Measurements from ENCODE around the gene CACNA1G. TPM values are rescaled to one million over a fixed set of nuclear protein-coding genes. Genes with fewer than 3 reads are reported as not detected.
A peak's percentile ranks its signal among the peaks of the same experiment; 100 is the strongest.

The CACNA1G gene
- polyA plus RNA-seq, result 1 to 10 TPM in 1 of 4 donors, under 1 TPM in 1, not detected in 2; 0.03 to 1.7 TPM
- long read RNA-seq, donor 1, result 0 reads
- long read RNA-seq, donor 2, result 0 reads
- long read RNA-seq, donor 3, result 0 reads
- long read RNA-seq, donor 4, result 0 reads
- long read RNA-seq, donor 5, result 0 reads
- long read RNA-seq, donor 6, result 0 reads
- long read RNA-seq, donor 7, result 0 reads
- long read RNA-seq, donor 8, result 0 reads
- long read RNA-seq, donor 9, result 0 reads
- long read RNA-seq, donor 10, result 0 reads

GRCh38 chr17:50560185-50560824 lies at the start of gene CACNA1G:
TSS of gene CACNA1G (plus strand) at chr17:50560715. CDS start at chr17:50561460, 745 bp downstream.
- H3K4me3 ChIP-seq (ENCODE audit: low read depth in 1 of 3, low read length in 3 of 3), result peak within 1 kb of the TSS; percentile 33 to 55 (median 49)
- peaks cover 0 to 14% (median 0%) of the 10 kb centered on the region in 3 donors for H3K36me3 ChIP-seq (ENCODE audit: control insufficient read depth in 3 of 3, insufficient read depth in 2 of 3, low read depth in 1 of 3, low read length in 3 of 3)
- H3K4me1 ChIP-seq (ENCODE audit: control insufficient read depth in 3 of 3, insufficient read depth in 2 of 3, low read depth in 1 of 3, low read length in 2 of 3), result peaks cover 0 to 23% (median 5%) of the 10 kb centered on the region in 3 donors
- WGBS, 3 donors, result 1 to 2% (median 1%) methylated on average over 27 to 56 of the region's 56 CpGs
- FAIRE-seq (no peak), DNase-seq (peak; percentile 76 to 91)
- H3K27ac ChIP-seq (ENCODE audit: low read depth in 1 of 3, low read length in 2 of 3), result peak within 1 kb of the TSS in 1 of 3 donors; percentile 65
- peaks cover 0 to 73% (median 18%) of the 10 kb centered on the region in 3 donors for H3K27me3 ChIP-seq (ENCODE audit: control insufficient read depth in 3 of 3, insufficient read depth in 3 of 3, low read length in 3 of 3)
- H3K9me3 ChIP-seq (ENCODE audit: control insufficient read depth in 2 of 2, insufficient read depth in 1 of 2, low read depth in 1 of 2, low read length in 1 of 2), result no peaks in the 10 kb centered on the region

- no peaks in the 10 kb centered on the region for H3K27me3 ChIP-seq (ENCODE audit: control insufficient read depth in 3 of 3, insufficient read depth in 3 of 3, low read length in 3 of 3)
- DNase-seq, result peak in 1 of 2 donors; percentile 52
- H3K36me3 ChIP-seq (ENCODE audit: control insufficient read depth in 3 of 3, insufficient read depth in 2 of 3, low read depth in 1 of 3, low read length in 3 of 3), result peaks cover 0 to 2% (median 0%) of the 10 kb centered on the region in 3 donors
- H3K4me1 ChIP-seq (ENCODE audit: control insufficient read depth in 3 of 3, insufficient read depth in 2 of 3, low read depth in 1 of 3, low read length in 2 of 3), result peaks cover under 1 to 26% (median 7%) of the 10 kb centered on the region in 3 donors
- WGBS, 3 donors, result 27 to 36% (median 33%) methylated on average over 3 of the region's 3 CpGs
- H3K4me3 ChIP-seq (ENCODE audit: low read depth in 1 of 3, low read length in 3 of 3), result no peak overlapping the region
- H3K27ac ChIP-seq (ENCODE audit: low read depth in 1 of 3, low read length in 2 of 3), result peak overlapping the region in 1 of 3 donors; percentile 13
- no peaks in the 10 kb centered on the region for H3K9me3 ChIP-seq (ENCODE audit: control insufficient read depth in 2 of 2, insufficient read depth in 1 of 2, low read depth in 1 of 2, low read length in 1 of 2)
- no peak for FAIRE-seq
Measured at GRCh38 chr17:50511058-50511457, 49.5 kb upstream of the CACNA1G start.

GRCh38 chr17:50513495-50513894 lies 47.0 kb upstream of the CACNA1G start:
- FAIRE-seq, result no peak
- 48 to 68% (median 62%) methylated on average over 4 of the region's 4 CpGs for WGBS, 3 donors

GRCh38 chr17:50514388-50514787 lies 46.1 kb upstream of the CACNA1G start:
- no peaks in the 10 kb centered on the region for H3K36me3 ChIP-seq (ENCODE audit: control insufficient read depth in 3 of 3, insufficient read depth in 2 of 3, low read depth in 1 of 3, low read length in 3 of 3)
- H3K9me3 ChIP-seq (ENCODE audit: control insufficient read depth in 2 of 2, insufficient read depth in 1 of 2, low read depth in 1 of 2, low read length in 1 of 2), result no peaks in the 10 kb centered on the region
- WGBS, 3 donors, result 42 to 60% (median 55%) methylated on average over 3 of the region's 3 CpGs
- FAIRE-seq (no peak), DNase-seq (no peak)
- peaks cover 0 to 14% (median 5%) of the 10 kb centered on the region in 3 donors for H3K4me1 ChIP-seq (ENCODE audit: control insufficient read depth in 3 of 3, insufficient read depth in 2 of 3, low read depth in 1 of 3, low read length in 2 of 3)
- no peaks in the 10 kb centered on the region for H3K27me3 ChIP-seq (ENCODE audit: control insufficient read depth in 3 of 3, insufficient read depth in 3 of 3, low read length in 3 of 3)
- H3K27ac ChIP-seq (ENCODE audit: low read depth in 1 of 3, low read length in 2 of 3), result no peak overlapping the region
- no peak overlapping the region for H3K4me3 ChIP-seq (ENCODE audit: low read depth in 1 of 3, low read length in 3 of 3)

More at GRCh38 chr17:50513495-50513894, 47.0 kb upstream of the CACNA1G start:
- Histone ChIP-seq H3K4me3 (ENCODE audit: low read depth in 1 of 3, low read length in 3 of 3) (no peak overlapping the region), H3K27me3 (ENCODE audit: control insufficient read depth in 3 of 3, insufficient read depth in 3 of 3, low read length in 3 of 3) (no peaks in the 10 kb centered on the region), H3K36me3 (ENCODE audit: control insufficient read depth in 3 of 3, insufficient read depth in 2 of 3, low read depth in 1 of 3, low read length in 3 of 3) (peaks cover 0 to 2% (median 0%) of the 10 kb centered on the region in 3 donors), H3K4me1 (ENCODE audit: control insufficient read depth in 3 of 3, insufficient read depth in 2 of 3, low read depth in 1 of 3, low read length in 2 of 3) (peaks cover 0 to 20% (median 7%) of the 10 kb centered on the region in 3 donors), H3K9me3 (ENCODE audit: control insufficient read depth in 2 of 2, insufficient read depth in 1 of 2, low read depth in 1 of 2, low read length in 1 of 2) (no peaks in the 10 kb centered on the region), H3K27ac (ENCODE audit: low read depth in 1 of 3, low read length in 2 of 3) (no peak overlapping the region)
- DNase-seq, result no peak

GRCh38 chr17:50514936-50515702 lies 45.4 kb upstream of the CACNA1G start:
- H3K27ac ChIP-seq (ENCODE audit: low read depth in 1 of 3, low read length in 2 of 3), result no peak overlapping the region
- H3K4me3 ChIP-seq (ENCODE audit: low read depth in 1 of 3, low read length in 3 of 3), result no peak overlapping the region
- H3K36me3 ChIP-seq (ENCODE audit: control insufficient read depth in 3 of 3, insufficient read depth in 2 of 3, low read depth in 1 of 3, low read length in 3 of 3), result no peaks in the 10 kb centered on the region
- FAIRE-seq (no peak), DNase-seq (peak in 1 of 2 donors; percentile 64)
- H3K4me1 ChIP-seq (ENCODE audit: control insufficient read depth in 3 of 3, insufficient read depth in 2 of 3, low read depth in 1 of 3, low read length in 2 of 3), result peaks cover 0 to 14% (median 5%) of the 10 kb centered on the region in 3 donors
- H3K27me3 ChIP-seq (ENCODE audit: control insufficient read depth in 3 of 3, insufficient read depth in 3 of 3, low read length in 3 of 3), result no peaks in the 10 kb centered on the region
- WGBS, 3 donors, result 73 to 92% (median 81%) methylated on average over 6 of the region's 6 CpGs
- H3K9me3 ChIP-seq (ENCODE audit: control insufficient read depth in 2 of 2, insufficient read depth in 1 of 2, low read depth in 1 of 2, low read length in 1 of 2), result no peaks in the 10 kb centered on the region

- FAIRE-seq, result no peak
- Histone ChIP-seq H3K9me3 (ENCODE audit: control insufficient read depth in 2 of 2, insufficient read depth in 1 of 2, low read depth in 1 of 2, low read length in 1 of 2) (no peaks in the 10 kb centered on the region), H3K4me3 (ENCODE audit: low read depth in 1 of 3, low read length in 3 of 3) (no peak overlapping the region), H3K36me3 (ENCODE audit: control insufficient read depth in 3 of 3, insufficient read depth in 2 of 3, low read depth in 1 of 3, low read length in 3 of 3) (no peaks in the 10 kb centered on the region), H3K27ac (ENCODE audit: low read depth in 1 of 3, low read length in 2 of 3) (no peak overlapping the region), H3K27me3 (ENCODE audit: control insufficient read depth in 3 of 3, insufficient read depth in 3 of 3, low read length in 3 of 3) (no peaks in the 10 kb centered on the region), H3K4me1 (ENCODE audit: control insufficient read depth in 3 of 3, insufficient read depth in 2 of 3, low read depth in 1 of 3, low read length in 2 of 3) (peaks cover 0 to 7% (median 4%) of the 10 kb centered on the region in 3 donors)
- 84 to 95% (median 85%) methylated on average over 4 of the region's 4 CpGs for WGBS, 3 donors
- DNase-seq, result no peak
Measured at GRCh38 chr17:50517011-50517410, 43.5 kb upstream of the CACNA1G start.

- WGBS, 3 donors, result 67 to 76% (median 75%) methylated on average over 8 of the region's 8 CpGs
- Histone ChIP-seq H3K27ac (ENCODE audit: low read depth in 1 of 3, low read length in 2 of 3) (peak overlapping the region in 1 of 3 donors; percentile 6), H3K4me1 (ENCODE audit: control insufficient read depth in 3 of 3, insufficient read depth in 2 of 3, low read depth in 1 of 3, low read length in 2 of 3) (peaks cover 0 to 4% (median 3%) of the 10 kb centered on the region in 3 donors), H3K27me3 (ENCODE audit: control insufficient read depth in 3 of 3, insufficient read depth in 3 of 3, low read length in 3 of 3) (no peaks in the 10 kb centered on the region), H3K36me3 (ENCODE audit: control insufficient read depth in 3 of 3, insufficient read depth in 2 of 3, low read depth in 1 of 3, low read length in 3 of 3) (no peaks in the 10 kb centered on the region), H3K9me3 (ENCODE audit: control insufficient read depth in 2 of 2, insufficient read depth in 1 of 2, low read depth in 1 of 2, low read length in 1 of 2) (no peaks in the 10 kb centered on the region), H3K4me3 (ENCODE audit: low read depth in 1 of 3, low read length in 3 of 3) (no peak overlapping the region)
- DNase-seq, result no peak
- FAIRE-seq, result no peak
Measured at GRCh38 chr17:50517504-50518383, 42.8 kb upstream of the CACNA1G start.

Data from small intestine (tissue), 16 donors.